GM18909 (cell line): ENCODE results near the gene CAMTA1.

Experiments
- ATAC-seq: cut with Tn5 transposase; IDR thresholded peaks from one replicate; pipeline ENCODE4 v1.9.1; 2021; ENCODE audit warnings: mild to moderate bottlenecking; ENCODE audit not compliant: unreplicated experiment, poor library complexity

Gene CAMTA1

DNA sequence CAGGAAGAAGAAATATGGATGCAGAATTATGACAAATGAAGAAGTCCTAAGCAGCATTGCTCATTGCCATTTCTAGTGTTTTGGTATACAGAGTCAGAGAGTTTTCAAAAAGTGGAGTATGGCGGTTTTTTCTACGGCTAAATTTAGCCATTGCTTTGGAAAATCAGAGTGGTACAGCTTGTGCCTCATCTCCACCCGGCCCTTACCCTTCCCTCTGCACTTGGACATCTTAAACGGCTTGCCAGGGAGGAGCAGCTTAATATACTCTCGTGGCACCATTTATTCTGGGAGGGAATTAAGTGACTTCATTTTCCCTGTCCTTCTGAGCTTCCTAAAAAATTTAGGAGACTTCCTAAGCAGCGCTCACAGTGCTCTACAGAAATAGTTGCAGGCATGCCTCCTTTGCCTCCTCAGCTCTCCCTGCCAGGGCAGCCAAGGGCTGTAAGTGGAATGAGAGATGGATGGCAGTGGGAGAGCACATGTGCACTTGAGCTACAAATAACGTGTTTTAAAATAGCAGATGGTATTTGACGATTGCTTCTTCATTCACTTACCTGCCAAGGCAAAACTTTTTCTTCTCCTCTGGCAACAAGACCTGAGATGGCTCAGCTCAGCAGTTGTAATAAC lies 934.3 kb downstream of the CAMTA1 start:
- ATAC-seq, result no peak

GRCh38 chr1:7721940-7722669 lies 936.9 kb downstream of the CAMTA1 start:
- ATAC-seq, result no peak

DNA sequence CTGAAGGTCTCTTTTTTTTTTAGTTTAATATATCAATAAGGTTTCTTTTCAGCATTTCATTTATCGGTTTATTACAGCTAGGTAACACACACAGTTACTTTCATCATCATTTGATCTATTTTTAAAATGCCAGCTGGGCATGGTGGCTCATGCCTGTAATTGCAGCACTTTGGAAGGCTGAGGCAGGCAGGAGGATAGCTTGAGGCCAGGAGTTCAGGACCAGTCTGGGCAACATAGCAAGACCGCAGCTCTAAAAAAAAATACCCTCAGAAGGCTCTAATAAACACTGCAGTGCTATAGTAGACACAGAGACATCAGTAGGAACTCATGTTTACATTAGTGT lies 937.4 kb downstream of the CAMTA1 start:
- ATAC-seq, result no peak

DNA sequence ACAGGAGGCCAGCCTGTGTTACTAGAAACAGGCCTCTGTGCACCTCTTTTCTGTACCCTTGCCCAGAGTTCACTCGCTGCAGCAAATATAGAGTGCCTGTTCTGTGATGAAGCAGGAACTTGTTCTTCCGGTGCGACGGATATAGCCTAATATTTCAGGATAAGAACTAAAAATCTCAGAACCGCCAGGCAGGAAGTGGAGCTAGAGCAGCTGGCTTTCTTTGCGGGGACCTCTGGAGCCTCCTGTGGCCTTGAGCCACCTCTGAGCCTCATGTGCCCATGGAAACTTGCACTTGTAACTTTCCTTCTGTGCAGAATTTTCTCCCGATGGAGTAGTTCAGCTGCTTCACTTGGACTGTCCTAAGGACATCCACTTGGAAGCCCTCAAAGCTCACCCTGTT lies 941.4 kb downstream of the CAMTA1 start:
- ATAC-seq, result no peak

GRCh38 chr1:7727809-7728471 lies 942.7 kb downstream of the CAMTA1 start:
- no peak for ATAC-seq

GRCh38 chr1:7729761-7730160 lies 944.5 kb downstream of the CAMTA1 start:
- ATAC-seq, result no peak

GRCh38 chr1:7732331-7732730 lies 947.1 kb downstream of the CAMTA1 start:
- ATAC-seq, result no peak

DNA sequence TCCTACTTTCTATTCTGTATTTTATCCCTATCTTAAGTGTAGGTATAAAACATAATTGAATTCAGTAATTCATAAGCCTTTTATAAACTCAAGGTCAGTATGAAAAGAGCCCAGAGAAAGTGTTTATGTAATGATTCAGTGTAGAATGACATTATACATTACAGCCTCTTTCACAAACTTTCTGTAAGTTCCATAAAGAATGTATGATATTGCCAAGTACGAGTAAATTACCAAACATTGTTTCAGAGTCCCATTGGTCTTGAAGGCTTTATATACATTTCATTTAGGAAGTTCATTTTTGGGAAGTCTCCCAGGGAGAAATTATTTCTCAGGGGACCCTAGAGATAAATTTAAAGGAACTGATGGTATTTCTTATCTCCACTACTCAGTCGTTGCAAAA lies 948.0 kb downstream of the CAMTA1 start:
- ATAC-seq, result no peak

- ATAC-seq, result no peak
Measured at GRCh38 chr1:7738044-7738443, 952.8 kb downstream of the CAMTA1 start.

GRCh38 chr1:7743346-7743745 lies 958.1 kb downstream of the CAMTA1 start:
- ATAC-seq, result no peak

DNA sequence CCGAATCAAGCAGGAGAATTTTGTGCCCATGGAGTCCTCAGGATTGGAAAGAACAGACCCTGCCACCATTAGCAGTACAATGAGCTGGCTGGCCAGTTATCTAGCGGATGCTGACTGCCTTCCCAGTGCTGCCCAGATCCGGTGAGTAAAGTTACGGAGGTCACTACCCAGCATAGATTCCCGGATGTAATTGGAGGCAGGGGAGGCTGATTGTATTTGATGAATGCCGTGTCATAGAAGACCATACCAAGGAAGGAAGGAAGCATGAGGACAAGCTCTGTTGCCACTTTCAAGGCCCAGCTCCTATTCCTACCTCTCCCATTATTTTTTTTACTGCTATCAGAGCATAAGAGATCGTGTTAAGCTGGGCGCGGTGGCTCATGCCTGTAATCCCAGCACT lies 959.6 kb downstream of the CAMTA1 start:
- ATAC-seq, result no peak

GRCh38 chr1:7745783-7746182 lies 960.5 kb downstream of the CAMTA1 start:
- no peak for ATAC-seq

DNA sequence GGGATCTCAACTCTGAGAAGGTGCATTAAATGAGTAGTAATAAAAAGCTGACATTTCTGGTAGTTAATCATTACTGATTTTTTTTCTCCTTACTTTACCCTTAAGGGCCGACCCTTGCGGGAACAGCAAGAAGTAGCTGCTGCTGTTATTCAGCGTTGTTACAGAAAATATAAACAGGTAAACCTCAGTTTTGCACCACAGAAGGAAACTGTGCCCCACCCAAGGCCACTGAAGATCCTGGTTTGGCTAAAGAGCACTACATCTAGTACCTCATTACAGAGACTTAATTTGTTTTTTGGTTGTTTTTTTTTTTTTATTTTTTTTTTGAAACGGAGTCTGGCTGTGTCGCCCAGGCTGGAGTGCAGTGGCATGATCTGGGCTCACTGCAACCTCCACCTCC lies 962.4 kb downstream of the CAMTA1 start:
- no peak for ATAC-seq

- no peak for ATAC-seq
Measured at GRCh38 chr1:7749126-7749525, 963.9 kb downstream of the CAMTA1 start.

GRCh38 chr1:7751174-7751573 lies 965.9 kb downstream of the CAMTA1 start:
- no peak for ATAC-seq

- ATAC-seq, result no peak
Measured at GRCh38 chr1:7752512-7753417, 967.5 kb downstream of the CAMTA1 start.

DNA sequence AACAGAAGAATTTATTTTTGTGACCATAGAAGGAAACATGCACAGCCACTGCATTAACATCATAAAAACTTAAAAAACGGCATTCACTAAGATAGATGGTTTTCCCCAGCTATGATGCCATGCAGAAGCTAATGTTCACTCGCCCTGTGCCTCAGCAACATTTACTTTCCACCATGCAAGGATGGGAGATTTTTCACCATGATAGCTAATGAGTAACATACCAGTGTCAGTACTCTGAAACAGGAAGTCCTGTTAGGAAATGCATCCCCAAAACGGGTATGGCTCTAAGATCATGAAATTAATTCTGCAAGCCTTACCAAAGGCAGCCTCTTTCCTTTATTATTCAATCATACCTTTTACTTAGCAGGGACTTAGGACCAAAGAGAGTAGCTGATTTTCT lies 968.4 kb downstream of the CAMTA1 start:
- ATAC-seq, result no peak

GRCh38 chr1:7754234-7754633 lies 969.0 kb downstream of the CAMTA1 start:
- ATAC-seq, result no peak

GRCh38 chr1:7755448-7755847 lies 970.2 kb downstream of the CAMTA1 start:
- no peak for ATAC-seq

- ATAC-seq, result no peak
Measured at GRCh38 chr1:7760245-7760644, 975.0 kb downstream of the CAMTA1 start.

GRCh38 chr1:7761103-7761502 lies 975.8 kb downstream of the CAMTA1 start:
- ATAC-seq, result no peak
